ENCODE measurements around the gene LCOR. TPM values are rescaled to one million over a fixed set of nuclear protein-coding genes. Genes with fewer than 3 reads are reported as not detected.

LCOR gene
- total RNA-seq, 6 experiments from 2014 or later, result 26.5 to 32.6 (median 29.3) TPM

GRCh38 chr10:97040248-97040584 is 208.1 kb downstream of the LCOR start:
- TF ChIP-seq CTCF (IDR thresholded peaks at IDR 0.05), result no peak
- Mint-ChIP-seq H3K4me3 (no peak overlapping the region), H3K27ac (no peak overlapping the region), H3K9me3 (no peaks in the 10 kb centered on the region), H3K36me3 (ENCODE audit: low read depth) (no peaks in the 10 kb centered on the region), H3K27me3 (ENCODE audit: insufficient read depth) (peaks cover 25% of the 10 kb centered on the region), H3K4me1 (ENCODE audit: low read depth) (peaks cover 16% of the 10 kb centered on the region; the same call in 1 of the 2 replicates)
- no peak for DNase-seq

- peaks cover 16% of the 10 kb centered on the region; the same call in 1 of the 2 replicates for H3K4me1 Mint-ChIP-seq (ENCODE audit: low read depth)
- H3K9me3 Mint-ChIP-seq, result no peaks in the 10 kb centered on the region
- H3K4me3 Mint-ChIP-seq, result no peak overlapping the region
- H3K36me3 Mint-ChIP-seq (ENCODE audit: low read depth), result no peaks in the 10 kb centered on the region
- peaks cover 27% of the 10 kb centered on the region for H3K27me3 Mint-ChIP-seq (ENCODE audit: insufficient read depth)
- TF ChIP-seq CTCF (IDR thresholded peaks at IDR 0.05), result no peak
- DNase-seq, result no peak
- H3K27ac Mint-ChIP-seq, result no peak overlapping the region
Observed at GRCh38 chr10:97040706-97041105, 208.6 kb downstream of the LCOR start.

- no peaks in the 10 kb centered on the region for H3K36me3 Mint-ChIP-seq (ENCODE audit: low read depth)
- DNase-seq, result no peak
- H3K27me3 Mint-ChIP-seq (ENCODE audit: insufficient read depth), result peaks cover 29% of the 10 kb centered on the region
- no peak overlapping the region for H3K27ac Mint-ChIP-seq
- H3K9me3 Mint-ChIP-seq, result no peaks in the 10 kb centered on the region
- H3K4me3 Mint-ChIP-seq, result no peak overlapping the region
- peaks cover 15% of the 10 kb centered on the region; the same call in 1 of the 2 replicates for H3K4me1 Mint-ChIP-seq (ENCODE audit: low read depth)
- TF ChIP-seq CTCF (IDR thresholded peaks at IDR 0.05), result no peak
Observed at GRCh38 chr10:97042081-97042480, 210.0 kb downstream of the LCOR start.

- Mint-ChIP-seq H3K4me1 (ENCODE audit: low read depth) (peaks cover 6% of the 10 kb centered on the region; the same call in 1 of the 2 replicates), H3K27ac (no peak overlapping the region), H3K27me3 (ENCODE audit: insufficient read depth) (peaks cover 29% of the 10 kb centered on the region), H3K9me3 (no peaks in the 10 kb centered on the region), H3K36me3 (ENCODE audit: low read depth) (no peaks in the 10 kb centered on the region), H3K4me3 (no peak overlapping the region)
- no peak for DNase-seq
- no peak for TF ChIP-seq CTCF (IDR thresholded peaks at IDR 0.05)
Observed at GRCh38 chr10:97042716-97043562, 210.8 kb downstream of the LCOR start.

- H3K36me3 Mint-ChIP-seq (ENCODE audit: low read depth), result no peaks in the 10 kb centered on the region
- peaks cover 29% of the 10 kb centered on the region for H3K27me3 Mint-ChIP-seq (ENCODE audit: insufficient read depth)
- H3K4me1 Mint-ChIP-seq (ENCODE audit: low read depth), result peaks cover under 1% of the 10 kb centered on the region; the same call in 1 of the 2 replicates
- no peaks in the 10 kb centered on the region for H3K9me3 Mint-ChIP-seq
- no peak for TF ChIP-seq CTCF (IDR thresholded peaks at IDR 0.05)
- H3K27ac Mint-ChIP-seq, result no peak overlapping the region
- no peak for DNase-seq
- H3K4me3 Mint-ChIP-seq, result no peak overlapping the region
Observed at GRCh38 chr10:97043563-97043855, 211.4 kb downstream of the LCOR start.

Small RNA genes within 50 kb of the gene (microRNA-seq; reads per million reads assigned to microRNA genes)
- gene MIR607, result not detected

Other genes with a start within 250 kb of the LCOR start
- gene TM9SF3, start 245.3 kb upstream of the LCOR start, total RNA-seq (2021; fragmentation: NEBNext Ultra II Directional; extraction: Animal tissue kit (Norgen Biotek cat#: 25700)), result 100 to 1,000 TPM; 195 to 235 (median 208) TPM
- gene PIK3AP1, start 111.8 kb upstream of the LCOR start, total RNA-seq (2021; fragmentation: NEBNext Ultra II Directional; extraction: Animal tissue kit (Norgen Biotek cat#: 25700)), result under 1 TPM in 3 of 6 experiments, not detected in 3; 0.05 TPM

Measured in HFFc6 (cell line).